ENCODE measurements around the gene RANBP3L. TPM values are rescaled to one million over a fixed set of nuclear protein-coding genes. Genes with fewer than 3 reads are reported as not detected.

Gene RANBP3L
- total RNA-seq, 4 donors from 2014 or later = 0.51 to 4.0 (median 1.0) TPM

GRCh38 chr5:36227046-36227445 lies 74.7 kb downstream of the RANBP3L start:
- no peaks in the 10 kb centered on the region for H3K36me3 ChIP-seq
- TF ChIP-seq CTCF (IDR thresholded peaks at IDR 0.05) (no peak), POLR2A (IDR thresholded peaks at IDR 0.05) (no peak)
- no peak for DNase-seq
- H3K4me3 ChIP-seq = no peak overlapping the region
- no peaks in the 10 kb centered on the region for H3K9me3 ChIP-seq
- intact Hi-C loops (cut with DNase I; ENCODE audit: low total_unique reads) = no loop called here
- no peak overlapping the region for H3K27ac ChIP-seq
- peaks cover 0 to 4% of the 10 kb centered on the region in 2 donors for H3K4me1 ChIP-seq
- no peaks in the 10 kb centered on the region for H3K27me3 ChIP-seq

GRCh38 chr5:36222620-36223019 lies 79.1 kb downstream of the RANBP3L start:
- intact Hi-C loops (cut with DNase I; ENCODE audit: low total_unique reads) = no loop called here
- no peaks in the 10 kb centered on the region for H3K4me1 ChIP-seq
- H3K27me3 ChIP-seq = no peaks in the 10 kb centered on the region
- no peaks in the 10 kb centered on the region for H3K9me3 ChIP-seq
- no peaks in the 10 kb centered on the region for H3K36me3 ChIP-seq
- DNase-seq = no peak
- H3K4me3 ChIP-seq = no peak overlapping the region
- no peak for TF ChIP-seq POLR2A (IDR thresholded peaks at IDR 0.05)
- no peak for TF ChIP-seq CTCF (IDR thresholded peaks at IDR 0.05)
- H3K27ac ChIP-seq = no peak overlapping the region

GRCh38 chr5:36217988-36218387 lies 83.7 kb downstream of the RANBP3L start:
- no peak for DNase-seq
- no peaks in the 10 kb centered on the region for H3K36me3 ChIP-seq
- intact Hi-C loops (cut with DNase I; ENCODE audit: low total_unique reads) = no loop called here

GRCh38 chr5:36217567-36217966 lies 84.1 kb downstream of the RANBP3L start:
- Histone ChIP-seq H3K36me3 (no peaks in the 10 kb centered on the region), H3K27ac (no peak overlapping the region), H3K4me3 (no peak overlapping the region), H3K9me3 (no peaks in the 10 kb centered on the region), H3K4me1 (no peaks in the 10 kb centered on the region), H3K27me3 (no peaks in the 10 kb centered on the region)
- TF ChIP-seq POLR2A (IDR thresholded peaks at IDR 0.05) (no peak), CTCF (IDR thresholded peaks at IDR 0.05) (no peak)
- intact Hi-C loops (cut with DNase I; ENCODE audit: low total_unique reads) = no loop called here
- no peak for DNase-seq

More at GRCh38 chr5:36217988-36218387, 83.7 kb downstream of the RANBP3L start:
- TF ChIP-seq CTCF (IDR thresholded peaks at IDR 0.05) = no peak
- TF ChIP-seq POLR2A (IDR thresholded peaks at IDR 0.05) = no peak
- Histone ChIP-seq H3K9me3 (no peaks in the 10 kb centered on the region), H3K4me1 (no peaks in the 10 kb centered on the region), H3K4me3 (no peak overlapping the region), H3K27me3 (no peaks in the 10 kb centered on the region), H3K27ac (no peak overlapping the region)

GRCh38 chr5:36215910-36216309 lies 85.8 kb downstream of the RANBP3L start:
- TF ChIP-seq POLR2A (IDR thresholded peaks at IDR 0.05) (no peak), CTCF (IDR thresholded peaks at IDR 0.05) (no peak)
- Histone ChIP-seq H3K27me3 (no peaks in the 10 kb centered on the region), H3K4me1 (no peaks in the 10 kb centered on the region), H3K27ac (no peak overlapping the region), H3K36me3 (no peaks in the 10 kb centered on the region), H3K4me3 (no peak overlapping the region), H3K9me3 (no peaks in the 10 kb centered on the region)
- no peak for DNase-seq
- intact Hi-C loops (cut with DNase I; ENCODE audit: low total_unique reads) = no loop called here

Data from uterus (tissue), 4 donors.